ENCODE measurements around the gene TRAPPC2.

DNA sequence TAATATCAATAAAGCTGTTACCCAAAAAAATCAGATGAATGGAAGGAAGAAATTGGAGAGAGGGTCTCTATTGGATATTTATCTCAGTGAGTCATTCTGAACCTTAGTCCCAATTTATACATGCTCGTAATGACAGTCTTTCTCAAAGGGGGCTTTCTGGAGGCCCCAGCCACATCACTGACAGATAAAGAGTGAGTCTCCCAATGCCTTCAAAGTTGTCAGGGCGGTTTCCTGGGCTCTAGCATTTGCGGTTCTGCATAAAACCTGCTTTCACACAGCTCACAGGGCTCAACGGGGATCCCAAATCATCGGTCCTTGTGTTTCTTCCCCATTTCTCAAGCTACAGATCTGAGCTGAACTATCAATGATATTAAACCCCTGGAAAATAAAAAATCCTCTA is 64.2 kb downstream of the TRAPPC2 start:
- no peak for TF ChIP-seq EZH2 (IDR thresholded peaks at IDR 0.05; ENCODE audit: borderline replicate concordance, low read length)
- TF ChIP-seq, protein P1, sequence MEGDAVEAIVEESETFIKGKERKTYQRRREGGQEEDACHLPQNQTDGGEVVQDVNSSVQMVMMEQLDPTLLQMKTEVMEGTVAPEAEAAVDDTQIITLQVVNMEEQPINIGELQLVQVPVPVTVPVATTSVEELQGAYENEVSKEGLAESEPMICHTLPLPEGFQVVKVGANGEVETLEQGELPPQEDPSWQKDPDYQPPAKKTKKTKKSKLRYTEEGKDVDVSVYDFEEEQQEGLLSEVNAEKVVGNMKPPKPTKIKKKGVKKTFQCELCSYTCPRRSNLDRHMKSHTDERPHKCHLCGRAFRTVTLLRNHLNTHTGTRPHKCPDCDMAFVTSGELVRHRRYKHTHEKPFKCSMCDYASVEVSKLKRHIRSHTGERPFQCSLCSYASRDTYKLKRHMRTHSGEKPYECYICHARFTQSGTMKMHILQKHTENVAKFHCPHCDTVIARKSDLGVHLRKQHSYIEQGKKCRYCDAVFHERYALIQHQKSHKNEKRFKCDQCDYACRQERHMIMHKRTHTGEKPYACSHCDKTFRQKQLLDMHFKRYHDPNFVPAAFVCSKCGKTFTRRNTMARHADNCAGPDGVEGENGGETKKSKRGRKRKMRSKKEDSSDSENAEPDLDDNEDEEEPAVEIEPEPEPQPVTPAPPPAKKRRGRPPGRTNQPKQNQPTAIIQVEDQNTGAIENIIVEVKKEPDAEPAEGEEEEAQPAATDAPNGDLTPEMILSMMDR (conservative IDR thresholded peaks at IDR 0.05 in 1 of 2, IDR thresholded peaks at IDR 0.05 in 1 of 2; ENCODE audit: extremely low read depth in 1 of 2, insufficient read depth in 1 of 2, low read depth in 1 of 2, low read length in 2 of 2): no peak
